Retina (tissue), 1 donor: ENCODE data around the gene NR2F2.
"Not testable (repeated sequence)": the region's sequence is repeated elsewhere in the genome, so short reads cannot be mapped to it uniquely, and the experiment has no call there.

Source experiments
- DNase-seq: peaks from one replicate; pipeline ENCODE4 v3.0.0-alpha.2; 2016

NR2F2 gene

DNA sequence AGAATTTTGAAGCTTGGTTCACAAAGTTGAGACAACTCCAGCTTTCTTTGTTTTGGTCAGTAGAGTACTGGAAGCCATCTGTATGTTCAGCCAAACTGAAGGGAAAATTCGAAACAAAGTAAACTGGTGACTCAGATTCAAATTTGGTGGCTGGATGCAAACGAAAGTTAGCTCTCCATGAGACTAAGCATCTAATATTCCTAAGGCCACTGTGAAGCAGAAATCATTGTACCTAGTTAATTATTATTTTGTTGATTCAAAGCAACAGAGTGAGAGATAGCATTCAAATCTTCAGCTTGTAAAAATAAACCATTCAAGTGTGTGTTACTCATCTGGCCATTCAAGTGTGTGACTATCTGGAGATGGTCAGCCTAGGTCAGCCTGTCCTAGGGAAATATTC is 42.1 kb downstream of the NR2F2 start:
- no peak for DNase-seq

DNA sequence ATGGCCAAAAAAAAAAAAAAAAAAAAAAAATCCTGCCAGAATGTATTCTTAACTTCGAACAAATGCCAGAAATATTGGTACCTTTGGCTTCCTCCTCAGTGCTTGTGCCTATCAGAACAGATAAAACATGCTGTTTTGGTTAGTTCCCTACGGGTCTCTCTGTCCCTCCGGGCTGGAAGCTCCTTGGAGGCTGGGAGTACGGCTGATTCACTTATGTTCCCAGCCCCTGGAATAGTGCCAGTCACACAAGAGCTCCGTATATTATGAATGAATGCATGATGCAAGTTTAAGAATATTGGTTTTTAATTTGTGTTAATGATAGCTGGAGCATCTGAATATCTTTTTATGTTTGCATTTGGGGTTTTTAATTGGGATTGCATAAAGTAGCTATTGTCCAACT is 44.0 kb downstream of the NR2F2 start:
- no peak for DNase-seq

DNA sequence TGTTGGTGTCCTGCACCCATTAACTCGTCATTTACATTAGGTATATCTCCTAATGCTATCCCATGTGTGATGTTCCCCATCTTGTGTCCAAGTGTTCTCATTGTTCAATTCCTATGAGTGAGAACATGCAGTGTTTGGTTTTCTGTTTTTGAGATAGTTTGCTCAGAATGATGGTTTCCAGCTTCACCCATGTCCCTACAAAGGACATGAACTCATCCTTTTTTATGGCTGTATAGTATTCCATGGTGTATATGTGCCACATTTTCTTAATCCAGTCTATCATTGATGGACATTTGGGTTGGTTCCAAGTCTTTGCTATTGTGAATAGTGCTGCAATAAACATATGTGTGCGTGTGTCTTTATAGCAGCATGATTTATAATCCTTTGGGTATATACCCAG is 49.1 kb downstream of the NR2F2 start:
- not testable (repeated sequence) for DNase-seq

DNA sequence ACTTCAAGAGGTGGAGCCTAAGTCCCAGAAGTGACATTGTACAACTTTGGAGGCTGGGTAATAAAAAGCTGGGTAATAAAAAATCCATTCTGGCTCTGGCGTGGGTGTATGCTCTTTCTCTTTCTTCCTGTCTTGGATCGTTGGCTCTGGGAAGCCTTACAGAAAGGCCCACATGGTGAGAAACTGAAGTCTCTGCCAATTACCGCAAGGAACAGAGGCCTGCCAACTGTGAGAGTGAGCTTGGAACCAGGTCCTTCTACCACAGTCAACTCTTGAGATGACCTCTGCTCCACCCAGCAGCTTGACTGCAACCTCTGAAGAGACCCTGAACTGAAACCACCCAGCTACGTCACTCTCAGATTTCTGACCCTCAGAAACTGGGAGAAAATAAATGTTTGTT is 51.0 kb downstream of the NR2F2 start:
- DNase-seq, result no peak

DNA sequence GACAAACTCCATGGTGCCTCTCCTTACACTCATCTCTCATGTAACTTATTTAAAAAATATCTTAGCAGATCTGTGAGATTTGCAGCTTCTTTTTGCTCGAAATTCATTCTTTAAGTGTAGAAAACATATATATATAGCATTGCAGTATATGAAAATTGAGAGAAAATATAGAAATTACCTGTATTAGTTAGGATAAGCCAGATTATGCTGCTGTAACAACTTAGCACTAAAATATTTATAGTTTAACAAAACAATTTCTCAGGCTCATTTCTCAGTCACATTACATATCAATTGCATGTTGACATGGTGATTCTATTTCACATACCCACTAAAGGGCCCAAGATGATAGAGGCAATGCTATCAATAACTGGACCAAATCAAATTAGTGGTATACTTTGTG is 54.7 kb downstream of the NR2F2 start:
- DNase-seq, result no peak

DNA sequence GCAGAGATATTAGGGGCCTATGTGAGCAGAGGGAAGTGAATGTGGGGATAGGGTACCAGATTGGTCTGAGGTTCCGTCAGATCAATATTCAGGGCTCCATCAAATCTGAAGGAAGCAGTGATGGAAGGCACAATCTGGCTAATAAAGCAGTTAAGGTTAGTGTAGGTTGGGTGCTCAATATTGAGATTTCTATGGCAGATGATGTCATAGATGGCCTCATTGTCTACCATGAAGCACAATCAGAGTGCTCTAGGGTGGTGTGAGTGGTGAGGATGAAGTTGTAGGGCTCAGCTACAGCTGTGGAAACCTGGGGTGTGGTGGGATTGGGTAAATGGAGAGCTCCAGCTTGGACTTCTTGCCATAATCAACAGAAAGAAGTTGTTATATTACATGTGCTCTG is 58.2 kb downstream of the NR2F2 start:
- no peak for DNase-seq
